Bronchial epithelial cell (primary cell): ENCODE data around the gene FAM217B. TPM values are rescaled to one million over a fixed set of nuclear protein-coding genes. Genes with fewer than 3 reads are reported as not detected.
"Not testable (repeated sequence)": the region's sequence is repeated elsewhere in the genome, so short reads cannot be mapped to it uniquely, and the experiment has no call there.

ENCODE experiments used
- DNase-seq: peaks from one replicate; pipeline ENCODE4 v3.0.0-alpha.2; 2010; ENCODE audit warnings: low read depth
- FAIRE-seq: peaks from 2 replicates; lab custom pipeline; 2011; peaks lifted over from hg19 to GRCh38; lab: Jason Lieb, UNC
- H3K27me3 ChIP-seq: 2 replicates; pipeline ENCODE4 v1.5.1; 2011; ENCODE audit warnings: low read length; ENCODE audit not compliant: control insufficient read depth, insufficient read depth
- H3K36me3 ChIP-seq: 2 replicates; pipeline ENCODE4 v1.5.1; 2011; ENCODE audit warnings: low read length; ENCODE audit not compliant: control insufficient read depth, insufficient read depth
- H3K4me3 ChIP-seq: 2 replicates; pipeline ENCODE4 v1.5.1; 2011; ENCODE audit warnings: mild to moderate bottlenecking, low read depth, low read length, control low read depth
- CTCF ChIP-seq: IDR thresholded peaks from 2 replicates; pipeline ENCODE4 v1.5.1; 2011; ENCODE audit warnings: mild to moderate bottlenecking, moderate library complexity, low read length, control low read depth, inconsistent platforms; ENCODE audit not compliant: insufficient read depth, severe bottlenecking
- total RNA-seq: library from RNA; depleted of rRNA; stranded (reverse); fragments of >200 nt; gene quantifications from 2 replicates; pipeline ENCODE4 v1.2.1, GENCODE V29; 2014

Gene FAM217B
- total RNA-seq, 1 donor from 2014 or later, result 4.5 TPM

- FAIRE-seq, result no peak
- Histone ChIP-seq H3K27me3 (no peaks in the 10 kb centered on the region), H3K36me3 (no peaks in the 10 kb centered on the region), H3K4me3 (no peak overlapping the region)
- TF ChIP-seq CTCF, result no peak
- DNase-seq, result no peak
Measured at GRCh38 chr20:59948212-59948611, 8.0 kb downstream of the FAM217B start.

GRCh38 chr20:59948828-59949720, 8.9 kb downstream of the FAM217B start:
- Histone ChIP-seq H3K4me3 (no peak overlapping the region), H3K27me3 (no peaks in the 10 kb centered on the region), H3K36me3 (no peaks in the 10 kb centered on the region)
- FAIRE-seq (no peak), DNase-seq (peak; percentile 62)
- peak; percentile 52 for TF ChIP-seq CTCF

GRCh38 chr20:59949911-59950310, 9.7 kb downstream of the FAM217B start:
- no peak for DNase-seq
- no peak for TF ChIP-seq CTCF
- H3K27me3 ChIP-seq, result no peaks in the 10 kb centered on the region
- FAIRE-seq, result no peak
- no peaks in the 10 kb centered on the region for H3K36me3 ChIP-seq
- no peak overlapping the region for H3K4me3 ChIP-seq

GRCh38 chr20:59954718-59955117, 14.5 kb downstream of the FAM217B start:
- Histone ChIP-seq H3K27me3 (no peaks in the 10 kb centered on the region), H3K4me3 (no peak overlapping the region), H3K36me3 (no peaks in the 10 kb centered on the region)
- DNase-seq (no peak), FAIRE-seq (no peak)
- TF ChIP-seq CTCF, result no peak

GRCh38 chr20:59955131-59955796, 15.1 kb downstream of the FAM217B start:
- DNase-seq (no peak), FAIRE-seq (no peak)
- Histone ChIP-seq H3K27me3 (no peaks in the 10 kb centered on the region), H3K36me3 (no peaks in the 10 kb centered on the region), H3K4me3 (no peak overlapping the region)
- TF ChIP-seq CTCF, result peak; percentile 41

- H3K27me3 ChIP-seq, FAIRE-seq, DNase-seq, H3K36me3 ChIP-seq, H3K4me3 ChIP-seq: not testable (repeated sequence)
Measured at GRCh38 chr20:59957568-59957967, 17.4 kb downstream of the FAM217B start.
